ENCODE results near the gene AUTS2. TPM values are rescaled to one million over a fixed set of nuclear protein-coding genes. Genes with fewer than 3 reads are reported as not detected.
A peak's percentile ranks its signal among the peaks of the same experiment; 100 is the strongest.

Gene AUTS2
- total and polyA plus RNA-seq, 10 of the 15 experiments (the other 5 are each of a cell fraction or from before 2014, with no cell fraction given), result 6.4 to 55.6 (median 21.6) TPM

GRCh38 chr7:69922026-69922803, 323.9 kb downstream of the AUTS2 start (continued):
- TF ChIP-seq ZNF687 (IDR thresholded peaks at IDR 0.05), result peak; percentile 52; the same call in 1 of the 2 replicates
- peak; percentile 73 to 74; a peak in 3 of 4 replicates for TF ChIP-seq BHLHE40 (IDR thresholded peaks at IDR 0.05; ENCODE audit: borderline replicate concordance in 1 of 2, low read depth in 2 of 2, low read length in 1 of 2)
- no peak for TF ChIP-seq PAX5 (IDR thresholded peaks at IDR 0.05; ENCODE audit: borderline replicate concordance, low read depth, low read length)
- TF ChIP-seq, protein P1, sequence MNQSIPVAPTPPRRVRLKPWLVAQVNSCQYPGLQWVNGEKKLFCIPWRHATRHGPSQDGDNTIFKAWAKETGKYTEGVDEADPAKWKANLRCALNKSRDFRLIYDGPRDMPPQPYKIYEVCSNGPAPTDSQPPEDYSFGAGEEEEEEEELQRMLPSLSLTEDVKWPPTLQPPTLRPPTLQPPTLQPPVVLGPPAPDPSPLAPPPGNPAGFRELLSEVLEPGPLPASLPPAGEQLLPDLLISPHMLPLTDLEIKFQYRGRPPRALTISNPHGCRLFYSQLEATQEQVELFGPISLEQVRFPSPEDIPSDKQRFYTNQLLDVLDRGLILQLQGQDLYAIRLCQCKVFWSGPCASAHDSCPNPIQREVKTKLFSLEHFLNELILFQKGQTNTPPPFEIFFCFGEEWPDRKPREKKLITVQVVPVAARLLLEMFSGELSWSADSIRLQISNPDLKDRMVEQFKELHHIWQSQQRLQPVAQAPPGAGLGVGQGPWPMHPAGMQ (IDR thresholded peaks at IDR 0.05; ENCODE audit: borderline replicate concordance), result no peak
- no peak for TF ChIP-seq PAX8 (IDR thresholded peaks at IDR 0.05)
- TF ChIP-seq, protein P2, sequence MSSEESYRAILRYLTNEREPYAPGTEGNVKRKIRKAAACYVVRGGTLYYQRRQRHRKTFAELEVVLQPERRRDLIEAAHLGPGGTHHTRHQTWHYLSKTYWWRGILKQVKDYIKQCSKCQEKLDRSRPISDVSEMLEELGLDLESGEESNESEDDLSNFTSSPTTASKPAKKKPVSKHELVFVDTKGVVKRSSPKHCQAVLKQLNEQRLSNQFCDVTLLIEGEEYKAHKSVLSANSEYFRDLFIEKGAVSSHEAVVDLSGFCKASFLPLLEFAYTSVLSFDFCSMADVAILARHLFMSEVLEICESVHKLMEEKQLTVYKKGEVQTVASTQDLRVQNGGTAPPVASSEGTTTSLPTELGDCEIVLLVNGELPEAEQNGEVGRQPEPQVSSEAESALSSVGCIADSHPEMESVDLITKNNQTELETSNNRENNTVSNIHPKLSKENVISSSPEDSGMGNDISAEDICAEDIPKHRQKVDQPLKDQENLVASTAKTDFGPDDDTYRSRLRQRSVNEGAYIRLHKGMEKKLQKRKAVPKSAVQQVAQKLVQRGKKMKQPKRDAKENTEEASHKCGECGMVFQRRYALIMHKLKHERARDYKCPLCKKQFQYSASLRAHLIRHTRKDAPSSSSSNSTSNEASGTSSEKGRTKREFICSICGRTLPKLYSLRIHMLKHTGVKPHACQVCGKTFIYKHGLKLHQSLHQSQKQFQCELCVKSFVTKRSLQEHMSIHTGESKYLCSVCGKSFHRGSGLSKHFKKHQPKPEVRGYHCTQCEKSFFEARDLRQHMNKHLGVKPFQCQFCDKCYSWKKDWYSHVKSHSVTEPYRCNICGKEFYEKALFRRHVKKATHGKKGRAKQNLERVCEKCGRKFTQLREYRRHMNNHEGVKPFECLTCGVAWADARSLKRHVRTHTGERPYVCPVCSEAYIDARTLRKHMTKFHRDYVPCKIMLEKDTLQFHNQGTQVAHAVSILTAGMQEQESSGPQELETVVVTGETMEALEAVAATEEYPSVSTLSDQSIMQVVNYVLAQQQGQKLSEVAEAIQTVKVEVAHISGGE (CRISPR knock-in tag; IDR thresholded peaks at IDR 0.05), result no peak
- TF ChIP-seq RBBP5 (conservative IDR thresholded peaks at IDR 0.05), result no peak
- no peak; the same call in 1 of the 2 replicates for TF ChIP-seq NR2C1 (IDR thresholded peaks at IDR 0.05)
- no peak for TF ChIP-seq MYC (IDR thresholded peaks at IDR 0.05; ENCODE audit: insufficient read depth, insufficient read length, insufficient replicate concordance, low read length, severe bottlenecking)
- TF ChIP-seq SREBF1 (IDR thresholded peaks at IDR 0.05; ENCODE audit: low read length), result peak; percentile 30; the same call in 1 of the 2 replicates
- TF ChIP-seq SMARCA5 (IDR thresholded peaks at IDR 0.05), result no peak
- no peak for TF ChIP-seq REST (IDR thresholded peaks at IDR 0.05; ENCODE audit: low read depth, low read length)
- TF ChIP-seq NBN (IDR thresholded peaks at IDR 0.05), result 0 out of 2 replicates have a peak, but pooled peaks have one; percentile 32
- TF ChIP-seq CREM (IDR thresholded peaks at IDR 0.05; ENCODE audit: low read depth), result no peak
- peak; percentile 6; the same call in 1 of the 2 replicates for TF ChIP-seq EED (IDR thresholded peaks at IDR 0.05; ENCODE audit: low read depth)
- TF ChIP-seq FOXK2 (IDR thresholded peaks at IDR 0.05), result no peak
- TF ChIP-seq NFYB (IDR thresholded peaks at IDR 0.05; ENCODE audit: insufficient read depth, low read depth, low read length), result no peak
- no peak for TF ChIP-seq CBX5 (IDR thresholded peaks at IDR 0.05; ENCODE audit: low read depth)

Measured in GM12878 (cell line).